Liver (tissue), 9 donors: ENCODE measurements around the gene FGF10. TPM values are rescaled to one million over a fixed set of nuclear protein-coding genes. Genes with fewer than 3 reads are reported as not detected.

Experiments
- DNase-seq: peaks from one replicate; pipeline ENCODE4 v3.0.0-alpha.2; 2017; ENCODE audit warnings: low spot score
- H3K27ac ChIP-seq, 2 donors: one replicate each; pipeline ENCODE4 v1.7.0; 2013; ENCODE audit warnings: inconsistent platforms in 2 of 2, low read length in 2 of 2, control low read depth in 1 of 2, low read depth in 1 of 2, mild to moderate bottlenecking in 1 of 2
- H3K27me3 ChIP-seq, 4 donors: one replicate each; pipeline versions ENCODE4 v1.6.1 to v1.7.0; 2013; ENCODE audit warnings: low read length in 3 of 4, inconsistent platforms in 1 of 4, mild to moderate bottlenecking in 1 of 4, moderate library complexity in 1 of 4; ENCODE audit not compliant: control insufficient read depth in 4 of 4, insufficient read depth in 4 of 4
- H3K36me3 ChIP-seq, 4 donors: one replicate each; pipeline versions ENCODE4 v1.6.1 to v1.7.0; 2013; ENCODE audit warnings: low read length in 3 of 4, mild to moderate bottlenecking in 3 of 4, low read depth in 1 of 4, moderate library complexity in 1 of 4; ENCODE audit not compliant: control insufficient read depth in 4 of 4, insufficient read depth in 3 of 4
- H3K4me1 ChIP-seq, 4 donors: one replicate each; pipeline versions ENCODE4 v1.6.1 to v1.7.0; 2013; ENCODE audit warnings: low read length in 3 of 4, mild to moderate bottlenecking in 3 of 4, moderate library complexity in 1 of 4; ENCODE audit not compliant: control insufficient read depth in 4 of 4, insufficient read depth in 4 of 4
- H3K4me3 ChIP-seq, 3 donors: one replicate each; pipeline versions ENCODE4 v1.6.1 to v1.7.0; 2013; ENCODE audit warnings: low read length in 3 of 3, control low read depth in 1 of 3, low read depth in 1 of 3, mild to moderate bottlenecking in 1 of 3
- H3K9ac ChIP-seq, 2 donors: one replicate each; pipeline ENCODE4 v1.7.0; 2013; ENCODE audit warnings: low read length in 2 of 2, mild to moderate bottlenecking in 2 of 2, moderate library complexity in 2 of 2, control low read depth in 1 of 2, low read depth in 1 of 2
- H3K9me3 ChIP-seq, 4 donors: one replicate each; pipeline versions ENCODE4 v1.6.1 to v1.7.0; 2013; ENCODE audit warnings: low read length in 3 of 4; ENCODE audit not compliant: control insufficient read depth in 4 of 4
- EGR1 ChIP-seq, 2 donors: IDR thresholded peaks; 2 replicates each; pipeline ENCODE4 v1.6.1; 2016 to 2018; ENCODE audit warnings: antibody characterized with exemption in 2 of 2, low read depth in 2 of 2
- FOXA1 ChIP-seq: IDR thresholded peaks from 2 replicates; pipeline ENCODE4 v1.6.1; 2016; ENCODE audit warnings: antibody characterized with exemption
- FOXA2 ChIP-seq: IDR thresholded peaks from 2 replicates; pipeline ENCODE4 v1.6.1; 2016; ENCODE audit warnings: antibody characterized with exemption
- GABPA ChIP-seq, 2 donors: IDR thresholded peaks in 1 of 2; conservative IDR thresholded peaks in 1 of 2; 2 replicates each; pipeline ENCODE4 v1.6.1; 2016; ENCODE audit warnings: antibody characterized with exemption in 2 of 2, mild to moderate bottlenecking in 1 of 2, moderate library complexity in 1 of 2
- HNF4A ChIP-seq, 2 donors: conservative IDR thresholded peaks; 2 replicates each; pipeline ENCODE4 v1.6.1; 2016; ENCODE audit warnings: antibody characterized with exemption in 2 of 2, mild to moderate bottlenecking in 2 of 2
- JUND ChIP-seq, 2 donors: IDR thresholded peaks; 2 replicates each; pipeline ENCODE4 v1.6.1; 2016; ENCODE audit warnings: antibody characterized with exemption in 2 of 2
- NR2F2 ChIP-seq: IDR thresholded peaks from 2 replicates; pipeline ENCODE4 v1.6.1; 2016; ENCODE audit warnings: antibody characterized with exemption
- RAD21 ChIP-seq, 2 donors: IDR thresholded peaks; 2 replicates each; pipeline ENCODE4 v1.6.1; 2016; ENCODE audit warnings: antibody characterized with exemption in 2 of 2, mild to moderate bottlenecking in 2 of 2
- RXRA ChIP-seq, 2 donors: IDR thresholded peaks; 2 replicates each; pipeline ENCODE4 v1.6.1; 2017 to 2018; ENCODE audit warnings: antibody characterized with exemption in 2 of 2, mild to moderate bottlenecking in 1 of 2
- SP1 ChIP-seq: IDR thresholded peaks from 2 replicates; pipeline ENCODE4 v1.6.1; 2018; ENCODE audit warnings: antibody characterized with exemption, mild to moderate bottlenecking
- TAF1 ChIP-seq: conservative IDR thresholded peaks from 2 replicates; pipeline ENCODE4 v1.6.1; 2016; ENCODE audit warnings: antibody characterized with exemption, mild to moderate bottlenecking
- YY1 ChIP-seq: IDR thresholded peaks from 2 replicates; pipeline ENCODE4 v1.6.1; 2016; ENCODE audit warnings: antibody characterized with exemption, mild to moderate bottlenecking
- WGBS: extraction: QIAGEN DNeasy Blood & Tissue Kit; methylation state at CpG from one replicate; pipeline ENCODE4 v1.1.7; 2013; 5-methylcytosine and 5-hydroxymethylcytosine counted together
- polyA plus RNA-seq, 2 donors: library from polyadenylated mRNA; stranded (reverse) in 1 of 2; unstranded in 1 of 2; fragments of 200-250 nt in 1 of 2; fragments of >200 nt in 1 of 2; fragmentation: Nextera tagmentation in 1 of 2; extraction: Ambion mirVana in 1 of 2; gene quantifications; one replicate each; pipeline versions ENCODE4 v1.2.1 to v1.2.3, GENCODE V29; 2013 to 2015
- total RNA-seq, 2 donors: library from RNA; depleted of rRNA; stranded (reverse); fragments of >200 nt; gene quantifications; one replicate each; pipeline ENCODE4 v1.2.3, GENCODE V29; 2014
- TF ChIP-seq, protein P1 (sequence below): IDR thresholded peaks from 2 replicates; pipeline ENCODE4 v1.6.1; 2016; ENCODE audit warnings: antibody characterized with exemption
- TF ChIP-seq, protein P2 (sequence below): IDR thresholded peaks from 2 replicates; pipeline ENCODE4 v1.6.1; 2016; ENCODE audit warnings: antibody characterized with exemption
- TF ChIP-seq, protein P3 (sequence below): fragments of 150-350 bp; IDR thresholded peaks from 2 replicates; pipeline ENCODE4 v1.5.1; 2017; ENCODE audit warnings: improper control_type of control experiment, low read depth, low read length; ENCODE audit not compliant: missing input control
- TF ChIP-seq, protein P4 (sequence below): IDR thresholded peaks from 2 replicates; pipeline ENCODE4 v1.6.1; 2016; ENCODE audit warnings: antibody characterized with exemption
- donor health status: healthy.
- donor health status: healthy.
- donor health status: healthy.
- donor health status: healthy.
- donor health status: healthy.

Gene FGF10
- total and polyA plus RNA-seq, 4 donors: 0.12 to 0.61 (median 0.25) TPM; not detected in 1

DNA sequence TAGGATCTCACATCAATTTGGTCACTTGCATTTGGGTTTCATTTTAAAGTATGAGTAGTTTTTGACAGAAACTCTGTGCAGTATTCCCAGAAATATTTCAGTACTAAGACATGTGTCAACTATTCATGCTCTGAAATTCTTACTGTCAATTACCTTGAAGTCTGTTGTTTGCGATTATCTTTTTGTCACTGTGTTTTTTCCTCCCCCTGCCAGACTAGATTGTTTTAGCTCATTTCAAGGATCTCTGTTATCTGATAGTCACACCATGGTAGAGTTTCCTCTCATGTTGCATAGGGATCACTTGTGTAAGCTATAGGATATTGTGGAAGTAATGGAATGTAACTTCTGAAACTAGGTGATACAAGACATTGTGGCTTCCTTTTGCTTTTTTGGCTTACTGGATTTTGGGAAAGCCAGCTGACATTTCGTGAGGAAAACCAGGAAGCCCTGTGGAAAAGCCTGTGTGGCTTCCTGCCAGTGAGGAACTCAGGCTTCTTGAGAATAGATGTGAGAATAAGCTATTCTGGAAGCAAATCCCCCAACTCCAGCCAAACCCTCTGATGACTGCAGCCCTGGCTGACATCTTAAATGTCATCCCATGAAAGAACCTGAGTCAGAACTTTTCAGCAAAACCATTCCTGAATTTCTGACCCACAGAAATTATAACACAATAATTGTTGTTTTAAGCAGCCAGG is 122.2 kb downstream of the FGF10 start:
- no peaks in the 10 kb centered on the region for H3K4me1 ChIP-seq
- no peak overlapping the region for H3K27ac ChIP-seq
- 50% methylated on average over 2 of the region's 2 CpGs for WGBS
- H3K4me3 ChIP-seq: no peak overlapping the region
- DNase-seq: no peak
- no peaks in the 10 kb centered on the region for H3K27me3 ChIP-seq
- no peak overlapping the region for H3K9ac ChIP-seq
- H3K36me3 ChIP-seq: no peaks in the 10 kb centered on the region
- no peaks in the 10 kb centered on the region for H3K9me3 ChIP-seq
- TF ChIP-seq HNF4A (conservative IDR thresholded peaks at IDR 0.05): no peak
- TF ChIP-seq, protein P1, sequence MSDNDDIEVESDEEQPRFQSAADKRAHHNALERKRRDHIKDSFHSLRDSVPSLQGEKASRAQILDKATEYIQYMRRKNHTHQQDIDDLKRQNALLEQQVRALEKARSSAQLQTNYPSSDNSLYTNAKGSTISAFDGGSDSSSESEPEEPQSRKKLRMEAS: no peak
- TF ChIP-seq EGR1 (IDR thresholded peaks at IDR 0.05; ENCODE audit: low read depth in 2 of 2): no peak

DNA sequence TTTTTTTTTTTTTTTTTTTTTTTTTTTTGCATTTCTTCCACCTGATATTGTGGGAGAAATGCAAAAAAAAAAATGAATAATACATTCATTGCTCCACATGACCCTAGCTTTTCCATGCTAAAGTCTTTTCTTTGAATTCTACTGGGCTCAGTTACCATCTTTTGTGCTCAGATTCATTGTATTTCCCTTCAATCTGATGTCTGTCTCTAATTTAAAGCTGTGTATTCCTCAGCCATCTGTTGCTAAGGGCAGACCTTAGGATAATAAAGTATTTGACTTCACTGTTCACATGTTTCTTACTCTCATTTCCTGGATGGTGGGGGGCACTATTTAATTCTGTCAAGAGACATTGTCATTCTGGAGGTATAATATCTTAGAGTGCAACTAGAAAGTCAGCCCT is 123.5 kb downstream of the FGF10 start:
- TF ChIP-seq, protein P2, sequence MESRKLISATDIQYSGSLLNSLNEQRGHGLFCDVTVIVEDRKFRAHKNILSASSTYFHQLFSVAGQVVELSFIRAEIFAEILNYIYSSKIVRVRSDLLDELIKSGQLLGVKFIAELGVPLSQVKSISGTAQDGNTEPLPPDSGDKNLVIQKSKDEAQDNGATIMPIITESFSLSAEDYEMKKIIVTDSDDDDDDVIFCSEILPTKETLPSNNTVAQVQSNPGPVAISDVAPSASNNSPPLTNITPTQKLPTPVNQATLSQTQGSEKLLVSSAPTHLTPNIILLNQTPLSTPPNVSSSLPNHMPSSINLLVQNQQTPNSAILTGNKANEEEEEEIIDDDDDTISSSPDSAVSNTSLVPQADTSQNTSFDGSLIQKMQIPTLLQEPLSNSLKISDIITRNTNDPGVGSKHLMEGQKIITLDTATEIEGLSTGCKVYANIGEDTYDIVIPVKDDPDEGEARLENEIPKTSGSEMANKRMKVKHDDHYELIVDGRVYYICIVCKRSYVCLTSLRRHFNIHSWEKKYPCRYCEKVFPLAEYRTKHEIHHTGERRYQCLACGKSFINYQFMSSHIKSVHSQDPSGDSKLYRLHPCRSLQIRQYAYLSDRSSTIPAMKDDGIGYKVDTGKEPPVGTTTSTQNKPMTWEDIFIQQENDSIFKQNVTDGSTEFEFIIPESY: no peak
- TF ChIP-seq, protein P3, sequence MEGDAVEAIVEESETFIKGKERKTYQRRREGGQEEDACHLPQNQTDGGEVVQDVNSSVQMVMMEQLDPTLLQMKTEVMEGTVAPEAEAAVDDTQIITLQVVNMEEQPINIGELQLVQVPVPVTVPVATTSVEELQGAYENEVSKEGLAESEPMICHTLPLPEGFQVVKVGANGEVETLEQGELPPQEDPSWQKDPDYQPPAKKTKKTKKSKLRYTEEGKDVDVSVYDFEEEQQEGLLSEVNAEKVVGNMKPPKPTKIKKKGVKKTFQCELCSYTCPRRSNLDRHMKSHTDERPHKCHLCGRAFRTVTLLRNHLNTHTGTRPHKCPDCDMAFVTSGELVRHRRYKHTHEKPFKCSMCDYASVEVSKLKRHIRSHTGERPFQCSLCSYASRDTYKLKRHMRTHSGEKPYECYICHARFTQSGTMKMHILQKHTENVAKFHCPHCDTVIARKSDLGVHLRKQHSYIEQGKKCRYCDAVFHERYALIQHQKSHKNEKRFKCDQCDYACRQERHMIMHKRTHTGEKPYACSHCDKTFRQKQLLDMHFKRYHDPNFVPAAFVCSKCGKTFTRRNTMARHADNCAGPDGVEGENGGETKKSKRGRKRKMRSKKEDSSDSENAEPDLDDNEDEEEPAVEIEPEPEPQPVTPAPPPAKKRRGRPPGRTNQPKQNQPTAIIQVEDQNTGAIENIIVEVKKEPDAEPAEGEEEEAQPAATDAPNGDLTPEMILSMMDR: no peak
- TF ChIP-seq JUND (IDR thresholded peaks at IDR 0.05): no peak
- no peak for TF ChIP-seq TAF1
- no peak for TF ChIP-seq FOXA2
- no peak for TF ChIP-seq NR2F2
- TF ChIP-seq FOXA1: no peak
- TF ChIP-seq EGR1 (IDR thresholded peaks at IDR 0.05; ENCODE audit: low read depth in 2 of 2): no peak
- no peak for TF ChIP-seq HNF4A (conservative IDR thresholded peaks at IDR 0.05)
- no peak for TF ChIP-seq SP1
- no peak for TF ChIP-seq GABPA (IDR thresholded peaks at IDR 0.05 in 1 of 2, conservative IDR thresholded peaks at IDR 0.05 in 1 of 2)
- TF ChIP-seq, protein P4, sequence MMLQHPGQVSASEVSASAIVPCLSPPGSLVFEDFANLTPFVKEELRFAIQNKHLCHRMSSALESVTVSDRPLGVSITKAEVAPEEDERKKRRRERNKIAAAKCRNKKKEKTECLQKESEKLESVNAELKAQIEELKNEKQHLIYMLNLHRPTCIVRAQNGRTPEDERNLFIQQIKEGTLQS: no peak
- no peak for TF ChIP-seq RXRA (IDR thresholded peaks at IDR 0.05)
- TF ChIP-seq RAD21 (IDR thresholded peaks at IDR 0.05): no peak
- Histone ChIP-seq H3K9me3 (no peaks in the 10 kb centered on the region), H3K4me1 (no peaks in the 10 kb centered on the region), H3K27me3 (no peaks in the 10 kb centered on the region), H3K27ac (no peak overlapping the region), H3K36me3 (no peaks in the 10 kb centered on the region), H3K4me3 (no peak overlapping the region), H3K9ac (no peak overlapping the region)
- DNase-seq: no peak

DNA sequence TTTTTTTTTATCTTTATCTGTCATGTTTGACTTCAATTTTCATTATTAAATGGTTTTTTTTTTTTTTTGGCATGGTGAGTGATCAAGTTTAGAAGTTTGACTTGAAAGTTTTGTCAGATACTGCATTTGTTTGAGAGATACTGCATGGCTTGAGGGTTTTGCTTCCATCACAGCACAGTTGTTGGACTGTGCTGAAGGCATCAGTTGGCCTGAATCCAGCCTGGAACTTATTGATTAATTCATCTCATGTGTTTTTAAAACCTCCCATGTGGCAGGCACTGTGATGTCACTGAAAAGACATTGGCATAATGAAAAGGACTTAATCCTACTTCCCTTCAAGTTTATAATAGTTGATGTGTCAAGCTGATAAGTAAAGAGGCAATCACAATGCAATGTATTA is 128.4 kb downstream of the FGF10 start:
- H3K4me3 ChIP-seq: no peak overlapping the region
- no peaks in the 10 kb centered on the region for H3K9me3 ChIP-seq
- no peaks in the 10 kb centered on the region for H3K27me3 ChIP-seq
- no peaks in the 10 kb centered on the region for H3K36me3 ChIP-seq
- DNase-seq: no peak
- TF ChIP-seq, protein P2: no peak
- TF ChIP-seq YY1 (peak; percentile 25), RAD21 (IDR thresholded peaks at IDR 0.05) (no peak)
- no peak overlapping the region for H3K27ac ChIP-seq
- H3K4me1 ChIP-seq: no peaks in the 10 kb centered on the region
- no peak overlapping the region for H3K9ac ChIP-seq
